NCI-H146 treated with DMSO at 0.1 percent for 48 hours (cell line): ENCODE measurements around the gene RAD9A.
A peak's percentile ranks its signal among the peaks of the same experiment; 100 is the strongest.

Experiments used
- DNase-seq: peaks from one replicate; lab custom pipeline; 2025; ENCODE audit not compliant: unreplicated experiment; lab: John Stamatoyannopoulos, UW

Gene RAD9A

GRCh38 chr11:67356864-67357561, 34.8 kb upstream of the RAD9A start:
- peak; percentile 68 for DNase-seq

DNA sequence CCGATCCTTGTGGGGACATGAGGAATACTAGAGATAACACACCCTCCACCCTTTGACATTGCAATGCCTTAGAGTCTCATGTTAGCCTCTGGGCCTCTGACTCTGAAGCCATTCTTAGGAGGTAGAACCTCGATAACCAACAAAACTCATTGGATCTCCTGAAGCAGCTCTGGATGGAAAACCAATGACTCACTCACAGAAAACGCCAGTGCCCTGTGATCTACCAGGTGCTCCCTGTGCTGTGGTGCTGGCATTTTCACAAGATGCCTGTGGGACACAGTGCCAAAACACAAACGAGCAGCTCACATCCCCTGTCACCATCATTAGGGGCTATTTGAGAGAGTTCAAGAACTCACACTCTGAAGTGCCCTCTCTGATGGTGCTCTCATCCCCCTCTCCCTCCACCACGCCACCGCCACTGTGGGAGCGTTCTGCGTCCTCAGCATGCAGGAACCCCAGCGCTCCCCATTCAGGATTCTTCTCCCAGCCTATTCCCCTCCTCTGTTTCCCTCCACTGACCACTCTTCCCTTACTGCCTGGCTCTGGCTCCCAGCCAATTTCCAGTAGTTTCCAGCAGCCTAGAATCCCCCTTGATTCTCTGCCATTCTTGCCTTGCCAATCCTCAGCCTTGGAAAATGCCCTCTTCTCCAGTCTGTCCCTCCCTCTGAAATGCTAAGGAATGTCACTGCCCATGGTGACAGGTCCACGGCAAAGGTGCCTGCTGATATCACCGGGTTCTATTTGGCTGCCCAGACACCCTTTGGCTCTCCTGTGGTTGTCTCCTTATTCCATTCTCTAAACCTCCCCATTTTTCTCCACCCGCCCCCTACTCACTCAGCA, 33.7 kb upstream of the RAD9A start:
- DNase-seq, result no peak

DNA sequence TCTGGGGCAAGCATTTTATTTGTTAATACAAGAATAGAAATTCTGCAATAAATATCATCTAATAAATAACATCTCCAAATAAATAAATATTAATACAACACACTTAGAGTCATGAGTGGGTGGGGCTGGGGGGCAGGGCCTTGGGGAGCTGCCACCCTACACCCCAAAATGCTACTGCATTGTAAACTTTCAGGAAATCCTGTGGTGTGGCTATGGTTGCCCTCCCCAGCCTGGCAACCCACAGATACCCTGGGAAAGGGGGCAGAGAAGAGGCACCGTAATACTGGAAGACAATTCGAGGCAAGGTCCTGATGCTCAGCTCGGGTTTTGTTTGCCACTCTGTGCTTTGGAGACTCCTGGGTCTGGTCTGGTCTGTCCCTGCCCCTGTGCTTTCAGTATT, 27.6 kb upstream of the RAD9A start:
- DNase-seq, result no peak

- no peak for DNase-seq
These were observed 26.7 kb upstream of the RAD9A start for GRCh38 chr11:67364783-67365722.

GRCh38 chr11:67365736-67366444, 25.9 kb upstream of the RAD9A start:
- DNase-seq, result no peak

DNA sequence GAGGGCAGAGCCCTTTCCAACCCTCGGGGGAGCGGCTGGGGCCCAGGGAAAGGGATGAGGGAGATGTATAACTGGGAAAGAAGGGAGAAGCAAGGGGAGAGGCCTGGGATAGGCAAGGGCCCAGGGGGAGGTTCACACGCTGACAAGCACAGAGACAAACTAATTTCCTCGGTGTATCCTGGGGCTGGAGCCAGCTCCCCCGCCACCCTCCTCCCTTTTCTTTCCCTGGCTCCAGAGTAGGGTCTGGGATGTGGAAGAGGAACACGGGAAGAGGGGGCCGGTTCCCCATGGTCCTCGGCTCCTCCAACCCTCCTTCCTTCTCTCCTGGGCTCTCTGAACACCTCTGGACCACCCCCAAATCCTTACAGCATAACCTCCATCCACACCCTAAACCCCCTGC, 25.2 kb upstream of the RAD9A start:
- no peak for DNase-seq

- no peak for DNase-seq
These were observed 24.6 kb upstream of the RAD9A start for GRCh38 chr11:67366961-67367760.

- no peak for DNase-seq
These were observed 24.0 kb upstream of the RAD9A start for GRCh38 chr11:67367761-67368227.

GRCh38 chr11:67368621-67369020, 23.2 kb upstream of the RAD9A start:
- no peak for DNase-seq

DNA sequence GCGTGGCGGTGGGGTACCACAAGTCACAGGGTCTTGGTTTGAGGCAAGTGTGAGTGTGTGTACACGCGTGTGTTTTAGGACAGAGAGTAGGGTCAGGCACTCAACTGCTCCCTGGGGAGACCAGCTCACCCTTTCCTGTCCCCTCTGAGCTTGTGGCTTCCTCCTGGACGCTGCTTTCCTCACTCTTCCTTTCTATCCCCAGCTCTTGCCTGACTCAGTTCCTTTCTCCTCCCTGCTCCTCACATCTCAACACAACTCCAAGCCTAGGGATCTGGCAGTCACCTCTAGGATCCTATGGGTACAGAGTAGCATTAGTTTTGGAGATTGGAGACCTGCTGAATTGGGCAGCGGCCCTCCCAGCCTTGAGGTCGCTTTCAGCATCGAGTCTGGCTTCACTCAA, 22.5 kb upstream of the RAD9A start:
- no peak for DNase-seq

DNA sequence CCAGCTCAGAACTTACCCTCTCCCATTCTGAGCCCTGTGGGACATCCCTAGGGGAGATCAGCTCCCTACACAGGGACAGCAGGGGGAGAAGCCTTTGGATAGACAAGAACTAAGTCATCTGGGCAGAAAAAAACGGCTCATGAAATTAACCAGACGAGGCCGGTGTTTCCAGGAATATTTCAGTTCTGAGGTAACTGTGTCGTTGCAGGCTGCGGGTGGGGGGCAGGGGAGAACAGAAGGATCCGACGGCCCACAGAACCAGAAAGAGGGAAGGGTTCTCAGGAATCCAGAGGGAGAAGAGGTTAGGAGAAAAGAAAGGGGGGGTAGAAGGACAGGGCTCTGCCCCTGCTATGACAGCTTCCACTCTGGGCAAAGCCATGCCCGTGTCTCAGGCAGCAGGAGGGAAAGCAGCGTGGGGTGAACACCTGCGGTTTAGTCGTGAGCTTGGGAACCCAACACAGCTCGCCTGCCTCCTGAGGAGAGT, 21.9 kb upstream of the RAD9A start:
- DNase-seq, result no peak

DNA sequence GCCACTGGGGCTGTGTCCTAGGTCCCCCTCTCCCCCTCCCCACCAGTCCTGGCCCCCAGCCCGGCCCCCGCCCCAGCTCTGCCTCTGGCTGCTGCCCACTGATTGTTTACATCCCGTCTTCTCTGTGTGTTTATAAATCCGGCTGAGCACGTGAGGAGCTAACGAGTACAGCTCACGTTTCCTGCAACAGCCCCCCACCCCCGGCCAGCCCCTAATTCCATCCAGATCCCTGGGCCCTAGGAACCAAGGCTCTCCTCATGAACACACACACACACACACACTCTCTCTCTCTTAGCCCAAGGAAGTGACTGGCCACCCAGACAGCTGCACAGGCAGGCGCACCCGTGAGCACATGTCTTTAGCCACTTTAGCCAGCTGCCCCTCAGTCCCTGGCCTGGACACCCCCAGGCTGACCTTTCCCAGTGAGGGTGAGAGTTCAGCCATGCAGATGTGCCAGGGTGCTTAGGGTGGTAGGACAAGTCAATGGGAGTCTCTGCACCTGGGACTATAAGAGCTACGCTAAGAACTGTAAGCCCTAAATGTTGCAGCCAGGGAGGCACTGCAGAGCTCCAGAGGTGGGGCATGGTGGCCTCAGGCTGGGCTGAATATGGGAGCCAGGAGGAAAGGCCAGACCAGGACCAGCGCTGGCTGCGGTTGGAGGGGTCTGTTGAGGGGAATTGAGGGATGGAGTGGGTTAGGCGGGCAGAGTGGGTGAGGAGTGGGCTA, 21.3 kb upstream of the RAD9A start:
- peak; percentile 13 for DNase-seq

GRCh38 chr11:67371189-67371910, 20.4 kb upstream of the RAD9A start:
- DNase-seq, result no peak

DNA sequence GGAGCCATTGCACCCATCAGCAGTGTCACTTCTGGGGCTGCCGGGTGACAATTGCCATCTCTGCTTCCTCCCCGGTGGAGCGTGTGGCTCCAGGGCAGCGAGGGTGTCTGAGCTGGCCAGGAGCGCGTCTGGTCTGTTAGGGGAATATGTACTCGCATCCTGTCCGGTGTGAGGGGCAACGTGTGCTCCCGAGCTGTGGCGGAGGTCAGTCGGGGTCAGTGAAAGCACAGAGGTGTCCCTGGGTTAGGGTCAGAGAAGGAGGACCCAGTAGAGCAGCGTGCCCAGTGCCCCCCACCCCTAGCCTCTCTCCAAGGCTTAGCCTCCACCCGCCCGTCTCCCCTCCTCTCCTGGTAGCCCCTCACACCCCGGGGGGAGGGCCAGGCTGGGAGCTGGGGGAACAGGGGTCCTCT, 19.9 kb upstream of the RAD9A start:
- no peak for DNase-seq

- DNase-seq, result no peak
These were observed 19.3 kb upstream of the RAD9A start for GRCh38 chr11:67372321-67372992.

DNA sequence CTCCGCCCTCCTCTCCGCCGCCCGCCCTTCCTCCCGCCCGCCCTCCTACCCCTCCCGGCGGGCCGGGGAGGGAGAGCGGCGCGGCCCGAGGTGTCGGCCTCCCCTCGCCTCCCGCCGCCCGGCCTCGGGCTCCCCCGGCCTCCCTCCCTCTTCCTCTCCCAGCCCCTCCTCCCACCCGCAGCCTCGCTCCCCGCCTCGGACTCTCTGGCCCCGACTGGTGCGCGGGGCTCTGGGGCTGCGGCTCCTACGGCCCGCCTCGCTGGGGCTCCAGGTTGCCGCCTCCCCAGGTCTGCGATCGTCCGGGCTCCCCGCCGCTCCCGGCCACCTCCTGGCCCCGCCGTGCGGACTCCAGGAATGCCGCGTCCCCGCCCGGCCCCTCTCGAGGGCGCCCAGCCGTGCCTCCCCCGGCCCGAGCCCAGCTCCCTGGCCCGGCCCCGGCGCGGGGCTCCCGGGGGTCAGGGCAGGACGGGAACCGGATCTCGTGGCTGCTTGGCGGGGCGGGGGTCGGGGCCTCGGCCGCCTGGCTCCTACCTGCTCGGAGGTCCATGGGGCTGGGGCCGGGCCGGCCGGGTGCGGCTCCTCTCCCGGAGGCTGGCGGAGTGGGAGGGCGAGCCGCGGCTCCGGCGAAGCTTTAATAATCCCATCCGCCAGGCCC, 18.7 kb upstream of the RAD9A start, which contains the start of gene CLCF1:
TSS of gene CLCF1 (minus strand) at position 606 of the 655 bp plus-strand sequence. CDS start at position 547, 59 bp downstream.
- DNase-seq, result peak; percentile 15
